Transverse colon (tissue), 4 donors: ENCODE data around the gene SDK2. TPM values are rescaled to one million over a fixed set of nuclear protein-coding genes. Genes with fewer than 3 reads are reported as not detected.

Experiments used
- DNase-seq: peaks from one replicate; pipeline ENCODE4 v3.0.0-alpha.2; 2019
- H3K27ac ChIP-seq, 4 donors: fragments of 200-600 bp; sonication (generic); 2 replicates each; pipeline ENCODE4 v1.5.1; 2016 to 2018; ENCODE audit warnings: inconsistent platforms in 4 of 4
- H3K27me3 ChIP-seq: fragments of 200-600 bp; sonication (generic); 2 replicates; pipeline ENCODE4 v1.5.1; 2017; ENCODE audit warnings: inconsistent platforms
- H3K36me3 ChIP-seq, 4 donors: fragments of 200-600 bp; sonication (generic); 2 replicates each; pipeline ENCODE4 v1.5.1; 2017 to 2019; ENCODE audit warnings: inconsistent platforms in 4 of 4
- H3K4me1 ChIP-seq, 4 donors: fragments of 200-600 bp; sonication (generic); 2 replicates each; pipeline ENCODE4 v1.5.1; 2017 to 2020; ENCODE audit warnings: inconsistent platforms in 4 of 4
- H3K4me3 ChIP-seq, 4 donors: fragments of 200-600 bp; sonication (generic); 1 replicate in 1 of 4; 2 replicates in 3 of 4; pipeline versions ENCODE4 v1.5.1 to v1.6.1; 2017 to 2019; ENCODE audit warnings: inconsistent platforms in 4 of 4
- H3K9me3 ChIP-seq, 2 donors: fragments of 200-600 bp; sonication (generic); 2 replicates each; pipeline ENCODE4 v1.5.1; 2017 to 2019; ENCODE audit warnings: inconsistent platforms in 2 of 2
- EP300 ChIP-seq: sonication (generic); formaldehyde crosslinking; IDR thresholded peaks from one replicate; pipeline ENCODE4 v1.6.1; 2017; ENCODE audit warnings: antibody characterized with exemption, low read depth
- POLR2A ChIP-seq: fragments of 450-650 bp; IDR thresholded peaks from one replicate; pipeline ENCODE4 v1.6.1; 2016; ENCODE audit warnings: antibody characterized with exemption, mild to moderate bottlenecking, moderate library complexity
- POLR2AphosphoS5 ChIP-seq, 3 donors: sonication (generic); formaldehyde crosslinking; IDR thresholded peaks; one replicate each; pipeline ENCODE4 v1.6.1; 2016; ENCODE audit warnings: antibody characterized with exemption in 3 of 3
- WGBS, 2 donors: methylation state at CpG; one replicate each; pipeline ENCODE4 v1.1.5; 2018; ENCODE audit warnings: low coverage in 1 of 2; 5-methylcytosine and 5-hydroxymethylcytosine counted together
- in situ Hi-C, 4 donors: fragments of 200-750 bp; cut with MboI; loops; one replicate each; pipeline versions ENCODE4 v1.15.0 to v1.15.1; 2017; ENCODE audit warnings: low sequenced_read_pairs in 3 of 4, low pct_ligation_motif_present in 1 of 4, low pct_unique_long_range_greater_than_20kb in 1 of 4
- intact Hi-C: fragments of 100-400 bp; cut with DNase I; formaldehyde crosslinking; loops from one replicate; pipeline ENCODE4 v1.15.1; 2023; ENCODE audit warnings: low total_unique reads
- total RNA-seq, 4 donors: library from RNA; depleted of rRNA; stranded (reverse); fragments of >200 nt; gene quantifications; one replicate each; pipeline ENCODE4 v1.1.0, GENCODE V29; 2016
- TF ChIP-seq, protein P1 (sequence below), 5 experiments: fragments of 200-600 bp in 3 of 5; fragments of 450-650 bp in 2 of 5; sonication (generic) in 3 of 5; IDR thresholded peaks; 1 replicate in 2 of 5; 2 replicates in 3 of 5; pipeline ENCODE4 v1.5.1; 2016 to 2017; ENCODE audit warnings: antibody characterized with exemption in 5 of 5, inconsistent platforms in 3 of 5, mild to moderate bottlenecking in 2 of 5, moderate library complexity in 1 of 5

Gene SDK2
- total RNA-seq, 4 donors from 2014 or later: 2.6 to 9.8 (median 3.4) TPM

- WGBS, 2 donors: 98% methylated on average over 3 of the region's 3 CpGs; no CpG with 5 or more reads in 1 of the 2 donors
- no peaks in the 10 kb centered on the region for H3K27me3 ChIP-seq
- no peak overlapping the region for H3K4me3 ChIP-seq
- peaks cover 0 to 10% (median 2%) of the 10 kb centered on the region in 4 donors for H3K4me1 ChIP-seq
- no peak for DNase-seq
- H3K9me3 ChIP-seq: no peaks in the 10 kb centered on the region
- TF ChIP-seq POLR2A: no peak
- in situ Hi-C loops (no loop called here), intact Hi-C loops (no loop called here)
- no peak overlapping the region for H3K27ac ChIP-seq
- no peaks in the 10 kb centered on the region for H3K36me3 ChIP-seq
Measured at GRCh38 chr17:73568934-73569333, 75.3 kb downstream of the SDK2 start.

GRCh38 chr17:73566905-73567782, 77.1 kb downstream of the SDK2 start:
- TF ChIP-seq EP300: no peak
- no peak for TF ChIP-seq POLR2AphosphoS5 (IDR thresholded peaks at IDR 0.05)
- no peak for TF ChIP-seq POLR2A
- DNase-seq: no peak
- Histone ChIP-seq H3K27ac (no peak overlapping the region), H3K4me3 (no peak overlapping the region), H3K4me1 (peaks cover 0 to 10% (median 2%) of the 10 kb centered on the region in 4 donors), H3K27me3 (no peaks in the 10 kb centered on the region), H3K36me3 (no peaks in the 10 kb centered on the region), H3K9me3 (no peaks in the 10 kb centered on the region)
- intact Hi-C loops (no loop called here), in situ Hi-C loops (no loop called here)
- 70 to 71% methylated on average over 2 to 11 of the region's 11 CpGs for whole genome bisulfite sequencing, 2 donors

DNA sequence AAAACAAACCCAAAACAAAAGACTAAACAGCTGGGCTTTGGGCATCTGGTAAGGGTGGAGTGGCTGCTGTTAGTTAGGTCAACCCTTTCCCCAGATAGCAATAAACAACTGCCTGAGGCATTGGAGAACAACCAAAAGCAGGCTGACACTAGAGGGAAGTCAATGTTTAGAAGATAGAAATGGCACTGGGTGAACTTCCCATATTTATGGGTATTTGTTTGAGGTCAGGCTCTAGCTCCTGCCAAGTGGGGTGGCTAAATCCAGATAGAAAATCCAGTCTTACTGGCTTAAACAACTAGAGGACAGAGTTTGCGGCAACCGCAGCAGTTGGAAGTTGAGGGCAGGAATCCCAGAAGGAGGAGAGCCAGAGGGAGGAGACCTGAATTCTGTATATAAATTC, 79.4 kb downstream of the SDK2 start:
- H3K27me3 ChIP-seq: no peaks in the 10 kb centered on the region
- no peak overlapping the region for H3K4me3 ChIP-seq
- no peaks in the 10 kb centered on the region for H3K36me3 ChIP-seq
- 41% methylated on average over 2 of the region's 2 CpGs; no CpG with 5 or more reads in 1 of the 2 donors for WGBS, 2 donors
- DNase-seq: peak; percentile 17
- intact Hi-C loops (no loop called here), in situ Hi-C loops (no loop called here)
- peaks cover 0 to 10% (median 2%) of the 10 kb centered on the region in 4 donors for H3K4me1 ChIP-seq
- H3K27ac ChIP-seq: no peak overlapping the region
- TF ChIP-seq POLR2AphosphoS5 (IDR thresholded peaks at IDR 0.05) (no peak), EP300 (no peak), POLR2A (no peak)
- TF ChIP-seq, protein P1, sequence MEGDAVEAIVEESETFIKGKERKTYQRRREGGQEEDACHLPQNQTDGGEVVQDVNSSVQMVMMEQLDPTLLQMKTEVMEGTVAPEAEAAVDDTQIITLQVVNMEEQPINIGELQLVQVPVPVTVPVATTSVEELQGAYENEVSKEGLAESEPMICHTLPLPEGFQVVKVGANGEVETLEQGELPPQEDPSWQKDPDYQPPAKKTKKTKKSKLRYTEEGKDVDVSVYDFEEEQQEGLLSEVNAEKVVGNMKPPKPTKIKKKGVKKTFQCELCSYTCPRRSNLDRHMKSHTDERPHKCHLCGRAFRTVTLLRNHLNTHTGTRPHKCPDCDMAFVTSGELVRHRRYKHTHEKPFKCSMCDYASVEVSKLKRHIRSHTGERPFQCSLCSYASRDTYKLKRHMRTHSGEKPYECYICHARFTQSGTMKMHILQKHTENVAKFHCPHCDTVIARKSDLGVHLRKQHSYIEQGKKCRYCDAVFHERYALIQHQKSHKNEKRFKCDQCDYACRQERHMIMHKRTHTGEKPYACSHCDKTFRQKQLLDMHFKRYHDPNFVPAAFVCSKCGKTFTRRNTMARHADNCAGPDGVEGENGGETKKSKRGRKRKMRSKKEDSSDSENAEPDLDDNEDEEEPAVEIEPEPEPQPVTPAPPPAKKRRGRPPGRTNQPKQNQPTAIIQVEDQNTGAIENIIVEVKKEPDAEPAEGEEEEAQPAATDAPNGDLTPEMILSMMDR (IDR thresholded peaks at IDR 0.05): no peak
- H3K9me3 ChIP-seq: no peaks in the 10 kb centered on the region

DNA sequence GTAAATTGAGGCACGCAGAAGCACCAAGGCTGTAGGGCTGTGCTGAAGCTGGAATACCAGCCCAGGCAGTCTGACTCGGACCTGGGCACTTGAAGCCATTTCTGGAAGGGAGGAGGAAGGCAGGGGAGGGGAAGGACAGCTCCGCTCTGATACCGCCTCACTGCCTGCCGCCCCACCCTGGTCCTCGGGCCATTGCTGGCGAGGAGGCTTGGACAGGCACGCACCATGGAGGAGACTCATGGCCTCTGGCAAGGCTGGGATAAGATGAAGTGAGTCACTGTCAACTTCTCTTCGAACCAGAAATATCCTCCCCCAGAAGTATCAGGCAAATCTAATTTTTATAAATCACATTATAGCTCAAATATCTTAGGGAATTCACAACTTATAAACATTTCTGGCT, 81.3 kb downstream of the SDK2 start:
- no peaks in the 10 kb centered on the region for H3K27me3 ChIP-seq
- no peak for DNase-seq
- H3K9me3 ChIP-seq: no peaks in the 10 kb centered on the region
- H3K27ac ChIP-seq: no peak overlapping the region
- no peak overlapping the region for H3K4me3 ChIP-seq
- in situ Hi-C loops (no loop called here), intact Hi-C loops (no loop called here)
- WGBS, 2 donors: 86 to 100% methylated on average over 1 to 8 of the region's 9 CpGs
- TF ChIP-seq, protein P1 (IDR thresholded peaks at IDR 0.05): no peak
- TF ChIP-seq POLR2A (no peak), POLR2AphosphoS5 (IDR thresholded peaks at IDR 0.05) (no peak), EP300 (no peak)
- H3K4me1 ChIP-seq: peaks cover 0 to 10% (median 2%) of the 10 kb centered on the region in 4 donors
- no peaks in the 10 kb centered on the region for H3K36me3 ChIP-seq

- TF ChIP-seq EP300 (no peak), POLR2AphosphoS5 (IDR thresholded peaks at IDR 0.05) (no peak), POLR2A (no peak)
- TF ChIP-seq, protein P1 (IDR thresholded peaks at IDR 0.05): no peak
- 77 to 81% methylated on average over 4 to 9 of the region's 9 CpGs for WGBS, 2 donors
- in situ Hi-C loops (no loop called here), intact Hi-C loops (no loop called here)
- H3K27me3 ChIP-seq: no peaks in the 10 kb centered on the region
- H3K4me3 ChIP-seq: no peak overlapping the region
- H3K4me1 ChIP-seq: peaks cover 0 to 10% (median 2%) of the 10 kb centered on the region in 4 donors
- DNase-seq: no peak
- H3K36me3 ChIP-seq: no peaks in the 10 kb centered on the region
- no peaks in the 10 kb centered on the region for H3K9me3 ChIP-seq
- no peak overlapping the region for H3K27ac ChIP-seq
Measured at GRCh38 chr17:73561111-73561510, 83.1 kb downstream of the SDK2 start.
